ENCODE results near the gene KCNMA1. TPM values are rescaled to one million over a fixed set of nuclear protein-coding genes. Genes with fewer than 3 reads are reported as not detected.

KCNMA1 gene
- total RNA-seq, 1 experiment from 2014 or later: 143 TPM

DNA sequence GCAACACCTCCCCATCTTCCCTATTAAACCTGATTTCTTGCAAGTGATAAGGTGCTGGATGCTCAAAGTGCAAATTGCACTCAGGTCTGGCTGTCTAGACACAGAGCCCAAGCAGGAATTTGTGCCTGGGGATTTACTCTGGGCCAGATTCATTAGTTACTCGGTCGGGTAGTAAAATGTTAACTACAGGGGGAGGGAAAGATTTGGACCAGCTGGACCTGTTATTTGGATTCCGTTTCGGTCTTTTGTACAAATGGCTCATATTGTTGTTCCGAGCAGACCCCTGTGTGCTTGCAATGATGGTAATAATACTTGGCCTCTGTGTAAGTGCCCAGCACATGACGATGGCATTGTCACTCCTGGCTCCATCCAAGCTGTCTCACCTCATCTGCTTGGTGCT lies 609.6 kb downstream of the KCNMA1 start:
- H3K36me3 ChIP-seq (ENCODE audit: low read depth, low read length): no peaks in the 10 kb centered on the region
- no peak overlapping the region for H2AFZ ChIP-seq (ENCODE audit: low read length)
- ATAC-seq (no peak), DNase-seq (no peak)
- no peak overlapping the region for H3K27ac ChIP-seq (ENCODE audit: low read length)
- CTCF ChIA-PET: no interaction called here
- POLR2A ChIA-PET (ENCODE audit: unreplicated experiment): no interaction called here
- H3K4me1 ChIP-seq (ENCODE audit: insufficient read depth, low read length): no peaks in the 10 kb centered on the region
- no TSS peak for BruUV-seq (replicated peaks)
- TF ChIP-seq EZH2phosphoT487 (IDR thresholded peaks at IDR 0.05; ENCODE audit: borderline replicate concordance, low read length) (no peak), EZH2 (IDR thresholded peaks at IDR 0.05; ENCODE audit: low read length, unreplicated experiment) (no peak)
- TF ChIP-seq, protein P1, sequence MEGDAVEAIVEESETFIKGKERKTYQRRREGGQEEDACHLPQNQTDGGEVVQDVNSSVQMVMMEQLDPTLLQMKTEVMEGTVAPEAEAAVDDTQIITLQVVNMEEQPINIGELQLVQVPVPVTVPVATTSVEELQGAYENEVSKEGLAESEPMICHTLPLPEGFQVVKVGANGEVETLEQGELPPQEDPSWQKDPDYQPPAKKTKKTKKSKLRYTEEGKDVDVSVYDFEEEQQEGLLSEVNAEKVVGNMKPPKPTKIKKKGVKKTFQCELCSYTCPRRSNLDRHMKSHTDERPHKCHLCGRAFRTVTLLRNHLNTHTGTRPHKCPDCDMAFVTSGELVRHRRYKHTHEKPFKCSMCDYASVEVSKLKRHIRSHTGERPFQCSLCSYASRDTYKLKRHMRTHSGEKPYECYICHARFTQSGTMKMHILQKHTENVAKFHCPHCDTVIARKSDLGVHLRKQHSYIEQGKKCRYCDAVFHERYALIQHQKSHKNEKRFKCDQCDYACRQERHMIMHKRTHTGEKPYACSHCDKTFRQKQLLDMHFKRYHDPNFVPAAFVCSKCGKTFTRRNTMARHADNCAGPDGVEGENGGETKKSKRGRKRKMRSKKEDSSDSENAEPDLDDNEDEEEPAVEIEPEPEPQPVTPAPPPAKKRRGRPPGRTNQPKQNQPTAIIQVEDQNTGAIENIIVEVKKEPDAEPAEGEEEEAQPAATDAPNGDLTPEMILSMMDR (conservative IDR thresholded peaks at IDR 0.05; ENCODE audit: low read depth, low read length): no peak
- no peak overlapping the region for H3K4me2 ChIP-seq (ENCODE audit: low read length)
- no peaks in the 10 kb centered on the region for H3K27me3 ChIP-seq (ENCODE audit: low read length)
- no peak overlapping the region for H3K4me3 ChIP-seq (ENCODE audit: low read length)
- H3F3A ChIP-seq (ENCODE audit: low read length, unreplicated experiment): no peaks in the 10 kb centered on the region
- no peaks in the 10 kb centered on the region for H3K9me2 ChIP-seq (replicated peaks; ENCODE audit: low read length)
- H3K9ac ChIP-seq (ENCODE audit: low read length): no peak overlapping the region
- no peaks in the 10 kb centered on the region for H3K79me2 ChIP-seq (ENCODE audit: low read length)
- H3K9me3 ChIP-seq (ENCODE audit: low read length): no peaks in the 10 kb centered on the region
- intact Hi-C loops (cut with micrococcal nuclease): loop anchor here (5.0 to 10.0 kb wide), 2 partner anchors 49 to 293 kb away; no protein-coding TSS in a partner anchor
- no peaks in the 10 kb centered on the region for H4K20me1 ChIP-seq (ENCODE audit: low read length)

DNA sequence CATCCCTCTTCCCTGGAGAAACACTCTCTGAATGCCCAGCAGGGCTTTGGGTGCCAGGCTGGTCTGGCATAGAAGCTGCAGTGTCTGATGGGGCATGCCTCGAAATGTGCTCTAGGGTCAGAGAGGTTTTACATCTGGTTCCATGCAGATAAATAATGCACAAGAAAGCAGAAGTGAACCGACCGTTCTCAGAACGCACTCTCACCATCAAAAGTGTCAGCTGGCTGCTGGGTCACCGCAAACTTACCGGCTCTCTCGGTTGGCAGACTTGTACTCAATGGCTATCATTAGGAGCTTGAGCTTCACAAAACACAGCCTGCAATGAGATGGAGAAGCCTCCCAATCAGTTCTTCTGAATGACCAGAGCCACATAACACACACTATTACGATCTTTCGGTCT lies 610.0 kb downstream of the KCNMA1 start:
- no peaks in the 10 kb centered on the region for H3K27me3 ChIP-seq (ENCODE audit: low read length)
- no TSS peak for BruUV-seq (replicated peaks)
- H3K9ac ChIP-seq (ENCODE audit: low read length): no peak overlapping the region
- intact Hi-C loops (cut with micrococcal nuclease): loop anchor here (5.0 to 10.0 kb wide), 2 partner anchors 50 to 293 kb away; no protein-coding TSS in a partner anchor
- no peaks in the 10 kb centered on the region for H3K4me1 ChIP-seq (ENCODE audit: insufficient read depth, low read length)
- ChIA-PET CTCF (no interaction called here), POLR2A (ENCODE audit: unreplicated experiment) (no interaction called here)
- DNase-seq (no peak), ATAC-seq (no peak)
- no peaks in the 10 kb centered on the region for H3K9me2 ChIP-seq (replicated peaks; ENCODE audit: low read length)
- H3K79me2 ChIP-seq (ENCODE audit: low read length): no peaks in the 10 kb centered on the region
- H3K4me2 ChIP-seq (ENCODE audit: low read length): no peak overlapping the region
- H3K27ac ChIP-seq (ENCODE audit: low read length): no peak overlapping the region
- no peaks in the 10 kb centered on the region for H3K36me3 ChIP-seq (ENCODE audit: low read depth, low read length)
- H2AFZ ChIP-seq (ENCODE audit: low read length): no peak overlapping the region
- H4K20me1 ChIP-seq (ENCODE audit: low read length): no peaks in the 10 kb centered on the region
- no peak for TF ChIP-seq EZH2 (IDR thresholded peaks at IDR 0.05; ENCODE audit: low read length, unreplicated experiment)
- TF ChIP-seq EZH2phosphoT487 (IDR thresholded peaks at IDR 0.05; ENCODE audit: borderline replicate concordance, low read length): no peak
- H3F3A ChIP-seq (ENCODE audit: low read length, unreplicated experiment): no peaks in the 10 kb centered on the region
- H3K9me3 ChIP-seq (ENCODE audit: low read length): no peaks in the 10 kb centered on the region
- H3K4me3 ChIP-seq (ENCODE audit: low read length): no peak overlapping the region

DNA sequence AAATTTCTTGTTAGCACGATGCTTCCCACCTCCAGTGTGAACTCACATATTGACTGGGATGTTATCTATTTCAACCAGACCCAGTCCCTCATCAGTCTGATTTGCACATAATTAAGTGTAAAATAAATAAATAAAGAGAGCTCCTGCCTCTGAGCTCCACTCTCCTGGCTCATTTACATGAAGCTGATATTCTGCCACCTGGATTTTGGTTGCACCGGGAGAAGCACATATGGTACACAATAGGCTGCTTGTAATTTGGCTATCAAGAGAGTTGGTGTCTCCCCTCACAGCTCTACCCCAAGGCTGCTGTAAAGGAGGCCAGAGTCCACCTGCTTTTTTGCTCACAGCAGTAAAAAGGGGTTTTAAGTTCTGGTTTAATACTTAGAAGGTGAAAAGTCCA lies 610.5 kb downstream of the KCNMA1 start:
- Histone ChIP-seq H4K20me1 (ENCODE audit: low read length) (no peaks in the 10 kb centered on the region), H3K4me2 (ENCODE audit: low read length) (no peak overlapping the region), H3F3A (ENCODE audit: low read length, unreplicated experiment) (no peaks in the 10 kb centered on the region), H2AFZ (ENCODE audit: low read length) (no peak overlapping the region), H3K36me3 (ENCODE audit: low read depth, low read length) (no peaks in the 10 kb centered on the region), H3K9me3 (ENCODE audit: low read length) (no peaks in the 10 kb centered on the region), H3K4me1 (ENCODE audit: insufficient read depth, low read length) (no peaks in the 10 kb centered on the region), H3K79me2 (ENCODE audit: low read length) (no peaks in the 10 kb centered on the region), H3K9me2 (replicated peaks; ENCODE audit: low read length) (no peaks in the 10 kb centered on the region), H3K27ac (ENCODE audit: low read length) (no peak overlapping the region), H3K27me3 (ENCODE audit: low read length) (no peaks in the 10 kb centered on the region), H3K4me3 (ENCODE audit: low read length) (no peak overlapping the region), H3K9ac (ENCODE audit: low read length) (no peak overlapping the region)
- ChIA-PET CTCF (no interaction called here), POLR2A (ENCODE audit: unreplicated experiment) (no interaction called here)
- TF ChIP-seq, protein P1 (conservative IDR thresholded peaks at IDR 0.05; ENCODE audit: low read depth, low read length): no peak
- TF ChIP-seq EZH2phosphoT487 (IDR thresholded peaks at IDR 0.05; ENCODE audit: borderline replicate concordance, low read length) (no peak), EZH2 (IDR thresholded peaks at IDR 0.05; ENCODE audit: low read length, unreplicated experiment) (no peak)
- no TSS peak for BruUV-seq (replicated peaks)
- DNase-seq (no peak), ATAC-seq (no peak)
- intact Hi-C loops (cut with micrococcal nuclease): loop anchor here (5.0 to 10.0 kb wide), 2 partner anchors 50 to 292 kb away; no protein-coding TSS in a partner anchor

Data from PC-3 (cell line).